ENCODE results near the gene SORCS2.
"Not testable (repeated sequence)": the region's sequence is repeated elsewhere in the genome, so short reads cannot be mapped to it uniquely, and the experiment has no call there.

SORCS2 gene

DNA sequence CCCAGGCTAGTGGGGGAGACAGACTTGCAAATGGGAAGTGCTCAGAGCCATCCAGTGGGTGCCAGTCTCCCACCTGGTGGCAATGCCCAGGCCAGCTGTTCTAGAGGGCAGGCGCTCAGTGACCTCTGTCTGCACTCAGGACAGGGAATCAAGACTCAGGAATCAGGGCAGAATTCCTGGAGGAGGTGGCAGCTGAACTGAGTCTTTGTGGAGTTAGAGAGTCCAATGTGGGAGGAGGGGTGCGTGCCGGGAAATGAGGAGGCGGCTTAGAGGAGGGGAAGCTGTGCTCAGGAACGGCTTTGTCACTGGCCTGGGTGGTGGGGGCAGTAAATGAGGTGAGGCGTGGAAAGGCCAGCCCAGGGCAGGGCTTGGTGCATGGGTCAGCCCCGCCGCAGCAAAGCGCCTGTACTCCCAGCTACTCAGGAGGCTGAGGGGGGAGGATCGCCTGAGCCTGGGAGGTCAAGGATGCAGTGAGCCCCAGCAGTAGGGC lies 31.3 kb upstream of the SORCS2 start:
- no peak for DNase-seq

DNA sequence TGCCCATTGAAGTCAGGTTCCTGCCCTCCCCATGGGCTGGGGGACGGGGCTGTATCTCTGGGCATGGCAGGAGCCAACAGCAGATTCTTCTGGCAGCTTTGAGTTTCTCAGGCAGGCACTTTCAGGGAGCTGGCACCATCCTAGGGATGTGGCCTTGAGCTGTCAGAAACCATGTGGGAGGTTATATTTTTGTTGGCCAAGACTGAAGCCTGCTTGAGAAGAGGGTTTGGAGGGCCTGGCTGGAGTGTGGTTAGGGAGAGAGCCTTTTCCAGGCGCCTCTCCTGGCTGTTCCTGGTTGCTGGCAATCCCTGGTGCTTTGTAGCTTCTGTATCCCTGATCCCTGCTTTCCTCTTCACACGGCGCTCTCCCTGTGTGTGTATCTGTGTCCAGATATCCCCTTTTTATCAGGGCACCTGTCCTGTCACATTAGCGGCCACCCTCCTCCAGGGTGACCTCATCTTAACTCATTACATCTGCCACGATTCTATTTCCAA lies 30.6 kb upstream of the SORCS2 start:
- DNase-seq = no peak

DNA sequence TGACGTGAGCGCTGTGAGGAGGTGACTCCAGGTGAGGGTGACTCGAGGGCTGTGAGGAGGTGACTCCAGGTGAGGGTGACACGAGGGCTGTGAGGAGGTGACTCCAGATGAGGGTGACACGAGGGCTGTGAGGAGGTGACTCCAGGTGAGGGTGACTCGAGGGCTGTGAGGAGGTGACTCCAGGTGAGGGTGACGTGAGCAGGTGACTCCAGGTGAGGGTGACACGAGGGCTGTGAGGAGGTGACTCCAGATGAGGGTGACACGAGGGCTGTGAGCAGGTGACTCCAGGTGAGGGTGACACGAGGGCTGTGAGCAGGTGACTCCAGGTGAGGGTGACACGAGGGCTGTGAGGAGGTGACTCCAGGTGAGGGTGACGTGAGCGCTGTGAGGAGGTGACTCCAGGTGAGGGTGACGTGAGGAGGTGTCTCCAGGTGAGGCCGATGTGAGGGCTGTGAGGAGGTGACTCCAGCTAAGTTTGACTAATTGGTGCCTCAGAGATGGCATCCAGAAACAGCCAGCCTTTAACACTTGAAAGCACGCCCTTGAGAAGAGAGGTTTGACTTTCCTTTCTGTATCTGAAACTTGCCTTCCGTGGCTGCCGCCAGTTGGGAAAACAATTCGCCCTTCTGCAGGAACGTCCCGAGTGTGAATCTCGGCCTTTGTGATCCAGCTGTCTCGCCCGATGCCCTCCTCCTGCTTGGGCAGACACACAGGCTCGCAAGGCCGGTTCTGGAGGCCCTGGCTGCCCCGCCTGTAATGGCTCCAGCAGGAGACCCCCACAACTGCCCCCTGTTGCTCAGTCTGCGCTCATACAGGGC lies 27.1 kb upstream of the SORCS2 start:
- DNase-seq = not testable (repeated sequence)

DNA sequence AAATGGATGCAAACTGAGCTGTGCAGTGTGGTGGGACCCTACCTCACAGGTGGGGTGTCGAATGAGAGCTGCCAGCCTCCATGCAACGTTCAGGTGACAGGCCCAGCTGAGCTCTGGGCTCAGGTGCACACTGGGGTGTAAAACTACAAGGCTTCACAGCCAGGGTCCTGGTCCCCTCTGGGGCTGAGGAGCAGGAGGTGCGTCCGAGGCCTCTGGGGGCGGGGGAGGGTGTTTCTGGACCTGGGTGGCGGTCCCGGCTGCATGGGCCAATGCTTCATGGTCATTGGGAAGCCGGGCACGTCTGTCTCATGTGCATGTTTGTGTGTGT lies 26.5 kb upstream of the SORCS2 start:
- no peak for DNase-seq

DNA sequence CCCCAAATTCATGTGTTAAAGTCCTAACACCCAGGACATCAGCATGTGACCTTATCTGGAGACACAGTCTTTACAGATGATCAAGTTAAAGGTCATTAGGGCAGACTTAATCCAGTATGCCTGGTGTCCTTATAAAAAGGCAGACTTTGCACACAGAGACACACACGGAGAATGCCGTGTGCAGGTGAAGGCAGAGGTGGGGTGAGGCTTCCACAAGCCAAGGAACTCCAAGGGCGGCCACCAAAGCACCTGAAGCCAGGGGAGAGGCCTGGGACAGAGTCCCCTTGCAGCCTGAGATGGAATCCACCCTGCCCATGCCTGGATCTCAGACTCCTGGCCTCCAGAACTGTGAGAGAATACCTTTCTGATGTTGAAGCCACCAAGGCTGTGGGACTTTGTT lies 26.1 kb upstream of the SORCS2 start:
- DNase-seq = no peak

DNA sequence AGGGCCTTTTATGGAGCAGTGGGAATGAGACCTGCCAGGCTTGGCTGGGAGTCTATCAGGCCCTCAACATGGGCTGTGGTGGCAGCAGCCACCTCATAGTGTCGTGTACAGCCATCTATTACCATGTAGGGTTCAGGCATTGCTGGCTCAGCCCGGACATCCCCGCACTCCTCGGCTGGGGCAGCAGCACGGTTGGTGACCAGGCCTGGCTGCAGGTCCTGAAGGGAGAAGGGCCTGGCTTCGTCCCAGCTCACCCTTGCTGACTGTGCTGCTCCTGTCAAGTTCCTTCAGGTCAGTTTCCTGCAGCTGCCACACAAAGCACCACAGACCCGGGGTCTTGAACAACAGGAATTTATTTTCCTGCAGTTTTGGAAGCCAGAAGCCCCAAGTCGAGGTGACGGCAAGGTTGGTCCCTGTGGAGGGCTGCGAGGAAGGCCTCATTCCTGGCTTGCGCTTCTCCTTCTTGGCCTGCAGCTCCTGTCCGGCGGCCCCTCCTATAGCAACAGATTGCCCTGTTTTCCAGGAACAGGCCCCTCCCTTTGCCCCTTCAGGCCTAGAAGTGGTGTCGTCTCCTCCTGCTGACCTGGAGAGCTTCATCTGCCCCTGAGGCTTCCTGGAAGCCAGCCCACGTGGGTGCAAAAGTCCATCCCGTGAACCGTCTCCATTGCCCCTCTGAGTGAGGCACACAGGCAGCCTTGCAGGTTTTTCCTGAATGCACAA lies 25.2 kb upstream of the SORCS2 start:
- no peak for DNase-seq

- DNase-seq = no peak
These were observed 24.6 kb upstream of the SORCS2 start for GRCh38 chr4:7167706-7168105.

DNA sequence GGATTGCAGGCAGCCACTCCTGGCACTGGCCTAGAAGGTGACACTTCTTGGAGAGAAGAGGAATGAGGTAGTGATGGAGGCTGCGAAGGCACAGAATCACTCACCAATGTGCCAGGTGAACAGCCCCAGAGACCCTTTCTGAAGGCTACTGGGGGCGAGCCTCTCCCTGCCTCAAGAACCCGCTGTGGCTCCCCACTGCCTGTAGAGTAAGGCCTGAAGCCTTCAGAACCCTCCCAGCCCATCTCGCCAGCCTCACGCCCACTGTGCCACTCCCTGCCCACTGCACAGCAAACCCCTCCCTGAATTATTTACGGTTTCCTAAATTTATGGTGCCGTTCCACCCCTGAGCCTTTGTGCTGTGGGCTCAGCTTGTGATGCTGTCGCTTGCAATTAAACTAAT lies 24.2 kb upstream of the SORCS2 start:
- DNase-seq = no peak

DNA sequence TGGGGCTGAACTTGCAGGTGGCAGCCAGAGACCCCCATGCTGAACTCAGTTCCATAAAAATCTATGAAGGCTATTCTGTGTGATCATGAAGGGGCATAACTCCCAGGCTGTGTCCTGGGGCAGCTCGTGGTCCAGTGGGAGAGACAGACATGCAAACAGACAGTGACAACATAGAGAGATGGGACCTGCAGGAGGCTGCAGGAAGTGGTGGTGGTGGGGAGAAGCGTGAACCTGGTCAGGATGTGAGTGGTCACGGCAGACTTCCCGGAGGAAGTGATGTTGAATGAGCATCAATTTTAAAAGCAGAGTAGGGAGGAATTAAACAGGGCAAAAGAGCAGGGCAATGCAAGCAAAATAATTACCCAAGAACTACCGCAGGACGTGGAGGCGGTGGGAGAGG lies 23.2 kb upstream of the SORCS2 start:
- no peak for DNase-seq

- DNase-seq = no peak
These were observed 22.3 kb upstream of the SORCS2 start for GRCh38 chr4:7170012-7170411.

GRCh38 chr4:7171191-7171900 lies 21.0 kb upstream of the SORCS2 start:
- no peak for DNase-seq

GRCh38 chr4:7172508-7172907 lies 19.8 kb upstream of the SORCS2 start:
- no peak for DNase-seq

GRCh38 chr4:7172946-7173345 lies 19.4 kb upstream of the SORCS2 start:
- DNase-seq = no peak

DNA sequence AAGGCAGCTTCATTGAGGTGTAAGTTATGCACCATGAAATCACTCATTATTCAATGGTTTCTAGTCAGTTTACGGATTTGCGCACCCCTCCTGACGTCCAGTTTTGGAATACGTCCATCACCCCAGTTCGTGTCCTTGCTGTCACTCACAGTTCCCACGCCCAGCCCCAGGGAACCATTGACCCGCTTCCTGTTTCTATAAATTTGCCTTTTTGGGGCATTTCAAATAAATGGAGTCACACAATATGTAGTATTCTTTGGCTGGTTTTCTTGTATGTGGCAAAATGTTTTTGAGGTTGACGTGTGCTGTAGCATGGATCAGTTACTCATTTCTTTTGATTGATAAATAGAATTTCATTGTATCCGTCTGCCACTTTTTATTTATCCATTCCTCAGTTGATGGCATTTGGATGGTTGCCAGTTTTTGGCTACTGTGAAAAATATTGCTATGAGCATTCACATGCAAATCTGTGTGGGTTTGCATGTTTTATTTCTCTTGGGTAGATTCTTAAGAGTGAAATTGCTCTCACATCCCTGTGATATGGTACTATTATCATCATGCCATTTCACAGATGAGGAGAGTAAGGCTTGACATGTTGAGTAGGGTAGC lies 18.4 kb upstream of the SORCS2 start:
- no peak for DNase-seq

DNA sequence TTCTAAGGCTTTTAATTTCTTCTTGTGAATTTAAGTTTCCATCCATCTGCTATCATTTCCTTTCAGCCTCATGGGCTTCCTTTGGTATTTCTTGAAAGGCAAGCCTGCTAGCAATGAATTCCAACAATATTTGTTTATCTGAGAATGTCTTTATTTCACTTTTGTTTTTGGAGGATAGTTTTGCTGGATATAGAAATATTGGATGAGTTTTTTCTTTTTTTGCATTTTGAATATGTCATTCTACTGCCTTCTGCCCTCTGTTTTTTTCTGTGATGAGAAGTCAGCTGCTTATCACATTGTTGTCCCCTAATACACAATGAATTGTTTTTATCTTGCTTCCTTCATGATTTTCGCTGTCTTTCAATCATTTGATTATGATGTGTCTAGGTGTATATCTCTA lies 13.2 kb upstream of the SORCS2 start:
- DNase-seq = no peak

DNA sequence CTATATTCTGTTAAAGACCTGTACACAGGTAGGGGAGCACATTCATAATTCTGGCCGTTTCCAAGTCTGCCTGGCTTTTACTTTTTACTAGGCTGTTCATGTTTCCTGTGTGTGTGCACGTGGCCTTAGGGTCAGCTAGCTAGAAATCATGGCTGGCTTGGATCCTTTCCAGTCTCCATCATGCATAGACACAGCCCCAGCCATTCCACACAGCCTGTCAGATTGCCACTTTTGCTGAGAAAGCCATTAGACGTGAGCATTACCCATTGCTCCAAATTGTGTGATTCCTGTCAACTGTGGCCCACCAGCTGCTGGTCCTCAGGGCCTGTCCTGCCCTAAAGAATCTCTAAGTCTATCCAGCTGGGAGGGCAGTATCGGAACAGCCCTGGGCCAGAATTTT lies 11.4 kb upstream of the SORCS2 start:
- DNase-seq = no peak

DNA sequence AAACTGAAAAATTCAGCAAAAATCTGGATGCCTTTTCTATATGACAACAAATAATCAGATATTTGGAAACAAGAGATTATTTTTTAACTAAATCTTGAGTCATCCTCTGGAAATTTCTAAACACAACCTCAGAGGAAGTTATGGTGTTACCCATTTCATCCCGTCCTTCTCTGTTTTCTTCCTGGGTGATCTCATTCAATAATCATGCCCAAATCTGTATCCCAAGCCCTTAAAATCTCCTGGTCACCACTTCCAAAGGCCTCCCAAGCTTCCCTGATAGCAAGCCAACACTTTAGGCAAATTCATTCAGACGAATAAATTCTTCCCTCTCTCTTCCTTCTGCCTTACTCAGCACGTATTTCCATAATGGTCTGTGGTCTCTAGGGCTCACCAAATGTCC lies 9.7 kb upstream of the SORCS2 start:
- DNase-seq = peak; percentile 18

GRCh38 chr4:7183161-7183560 lies 9.2 kb upstream of the SORCS2 start:
- DNase-seq = no peak

DNA sequence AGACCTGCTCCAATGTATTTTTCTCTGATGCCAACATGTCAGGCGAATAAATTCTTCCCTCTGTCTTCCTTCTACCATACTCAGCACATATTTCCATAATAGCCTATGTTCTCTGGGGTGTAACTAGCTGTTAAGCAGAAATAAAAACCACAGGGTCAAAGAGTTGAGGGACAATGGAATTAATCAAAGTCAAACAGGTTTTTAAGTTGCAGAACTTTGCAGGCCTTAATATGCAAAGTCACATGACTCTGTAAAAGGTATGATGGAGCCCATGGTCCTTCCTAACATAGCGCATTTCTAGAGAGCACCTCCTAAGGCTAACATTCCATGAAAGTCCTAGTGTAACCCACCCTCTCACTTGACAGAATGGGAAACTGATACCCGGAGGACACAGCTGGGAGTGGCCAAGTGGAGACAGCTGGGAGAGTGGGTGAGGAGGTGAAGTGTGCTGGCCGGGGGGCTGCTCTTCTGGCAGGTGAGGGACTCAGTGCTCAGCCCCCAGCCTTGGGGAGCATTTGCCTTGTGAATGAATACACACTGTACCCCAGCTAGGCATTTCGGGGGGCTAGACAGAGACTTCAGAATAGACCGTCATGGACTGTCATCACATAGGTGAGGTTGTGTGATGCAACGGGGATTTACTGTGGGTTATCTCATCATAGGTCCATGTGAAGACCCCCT lies 8.4 kb upstream of the SORCS2 start:
- DNase-seq = no peak

DNA sequence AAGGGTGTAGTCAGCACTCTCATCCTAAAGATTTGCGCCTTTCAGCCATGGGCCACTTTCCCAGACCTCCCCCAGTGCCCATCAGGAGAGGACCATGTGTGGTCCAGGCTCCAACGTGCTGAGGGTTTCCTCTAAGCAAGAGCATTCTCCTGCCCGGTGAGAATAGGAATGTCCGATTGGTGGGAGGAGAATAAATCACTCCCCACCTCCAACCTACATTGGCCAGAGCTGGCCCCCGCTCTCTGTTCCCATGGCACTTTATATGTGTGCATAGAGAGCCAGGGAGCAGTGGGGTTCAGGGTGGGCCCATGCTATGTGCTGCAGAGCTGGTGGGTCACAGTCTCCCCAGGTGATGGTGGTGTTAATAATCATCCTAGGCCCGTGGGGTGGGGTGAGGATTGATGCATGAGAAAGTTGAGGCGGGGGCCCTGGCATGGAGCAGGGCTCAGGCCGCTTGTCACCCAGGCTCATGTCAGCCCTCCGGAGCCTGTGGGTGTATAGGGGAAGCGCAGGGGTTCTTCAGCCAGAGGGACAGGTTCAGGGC lies 6.8 kb upstream of the SORCS2 start:
- DNase-seq = no peak

DNA sequence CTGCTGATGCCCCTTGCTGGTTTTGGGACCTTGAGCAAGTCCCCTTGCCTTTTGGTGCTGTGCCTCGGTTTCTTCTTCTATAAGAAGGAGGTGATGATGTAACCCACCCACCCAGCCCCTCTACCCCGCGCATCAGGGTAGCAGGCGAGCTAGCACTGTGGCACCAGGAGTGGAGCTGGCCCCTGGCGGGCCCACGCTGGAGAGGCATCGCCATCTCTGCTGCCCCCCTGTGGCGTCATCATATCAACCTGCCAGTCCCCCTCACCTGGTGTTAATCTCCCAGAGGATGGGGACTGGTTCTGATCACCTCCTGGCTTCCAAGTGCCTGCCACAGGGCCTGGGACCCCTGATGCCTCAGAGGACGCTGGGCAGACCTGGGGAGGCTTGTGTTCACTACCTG lies 6.3 kb upstream of the SORCS2 start:
- DNase-seq = no peak

DNA sequence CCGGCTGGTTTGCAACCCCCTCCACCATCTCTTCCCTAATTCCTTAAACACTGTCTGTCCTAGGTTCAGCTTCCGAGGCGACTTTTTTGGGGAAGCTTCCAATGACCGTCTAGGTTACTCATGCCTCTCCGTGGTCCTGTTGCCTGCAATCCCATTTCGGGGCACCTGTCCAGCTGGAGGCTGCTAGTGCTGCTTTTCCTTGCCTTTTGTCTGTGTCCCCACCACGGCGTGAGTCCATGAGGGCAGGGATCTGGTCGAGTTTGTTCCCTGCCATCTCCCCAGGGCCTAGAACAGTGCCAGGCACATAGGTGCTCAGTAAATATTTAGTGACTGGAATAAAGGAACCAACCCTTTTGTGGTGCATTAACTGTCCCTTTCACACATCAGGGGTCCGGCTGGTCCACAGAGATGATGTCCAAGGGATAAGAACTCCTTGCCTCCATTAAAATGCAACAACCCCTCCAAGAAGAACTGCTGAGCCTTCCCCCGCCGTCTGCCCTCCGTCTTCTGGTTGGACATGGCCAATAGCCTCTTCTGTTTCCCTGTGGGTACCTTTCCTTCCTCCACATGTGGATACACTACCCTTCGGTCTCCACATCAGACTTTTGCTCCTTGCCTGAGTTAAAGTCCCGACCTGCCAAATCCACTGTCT lies 5.7 kb upstream of the SORCS2 start:
- no peak for DNase-seq
